H1 (cell line): ENCODE data around the gene HNRNPM. TPM values are rescaled to one million over a fixed set of nuclear protein-coding genes. Genes with fewer than 3 reads are reported as not detected.

ENCODE experiments used
- CREB1 ChIP-seq: IDR thresholded peaks from 2 replicates; pipeline ENCODE4 v1.6.1; 2012; ENCODE audit warnings: inconsistent platforms
- SP4 ChIP-seq: IDR thresholded peaks from 2 replicates; pipeline ENCODE4 v1.6.1; 2012; ENCODE audit warnings: low read length, inconsistent platforms
- polyA plus RNA-seq, 7 experiments: library from polyadenylated mRNA; depleted of rRNA in 3 of 7; stranded (reverse) in 5 of 7; unstranded in 2 of 7; fragments of >200 nt in 5 of 7; fragments of 200-250 nt in 2 of 7; gene quantifications; 1 replicate in 5 of 7; 2 replicates in 1 of 7; 4 replicates in 1 of 7; pipeline versions ENCODE4 v1.2.1 to v1.2.3, GENCODE V29; 2011 to 2013; ENCODE audit warnings: missing spikeins in 2 of 7, mixed read lengths in 2 of 7
- total RNA-seq: library from RNA; stranded (reverse); fragmentation: NEBNext Ultra II Directional; extraction: Animal tissue kit (Norgen Biotek cat#: 25700); gene quantifications from 2 replicates; pipeline ENCODE4 v1.2.1, GENCODE V29; 2021

HNRNPM gene
- total and polyA plus RNA-seq, 2 of the 8 experiments (the other 6 are each of a cell fraction or from before 2014, with no cell fraction given) = 375 to 474 TPM

DNA sequence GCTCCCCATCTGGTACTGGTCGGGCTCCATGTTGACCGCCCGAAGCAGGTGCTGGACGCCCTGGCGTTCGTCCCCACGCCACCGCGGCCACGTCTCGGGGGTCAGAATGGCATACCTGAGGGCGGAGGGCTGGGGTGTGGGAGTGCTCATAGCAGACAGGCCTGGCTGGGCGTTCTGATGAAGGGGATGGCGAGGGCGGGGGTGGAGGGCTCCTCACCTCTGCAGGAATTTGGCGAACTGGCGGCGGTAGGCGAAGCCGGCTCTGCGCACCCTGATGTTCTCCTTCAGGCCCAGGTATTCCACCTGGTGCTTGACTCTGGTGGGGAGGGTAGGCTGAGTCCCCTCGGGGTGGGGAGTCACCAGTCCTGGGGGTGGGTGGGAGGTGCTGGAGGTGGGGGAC is 91.5 kb downstream of the HNRNPM start (continued):
- TF ChIP-seq CREB1 (no peak), SP4 (no peak)
